ENCODE measurements around the gene TPBG.
"Not testable (repeated sequence)": the region's sequence is repeated elsewhere in the genome, so short reads cannot be mapped to it uniquely, and the experiment has no call there.

TPBG gene

GRCh38 chr6:82381278-82381677, 17.7 kb downstream of the TPBG start:
- H3K27me3 ChIP-seq (ENCODE audit: control insufficient read depth, insufficient read depth, low read length), result no peaks in the 10 kb centered on the region
- H3K4me3 ChIP-seq (ENCODE audit: low read depth, low read length), result no peak overlapping the region
- H3K4me2 ChIP-seq (ENCODE audit: low read length), result no peak overlapping the region
- H3K9ac ChIP-seq, result no peak overlapping the region
- H3K27ac ChIP-seq, result no peak overlapping the region
- no peaks in the 10 kb centered on the region for H3K36me3 ChIP-seq (ENCODE audit: control insufficient read depth, insufficient read depth, low read length)
- TF ChIP-seq CTCF (IDR thresholded peaks at IDR 0.05), result no peak
- H3K4me1 ChIP-seq, result no peaks in the 10 kb centered on the region
- H3K9me3 ChIP-seq (ENCODE audit: control insufficient read depth, low read length), result no peaks in the 10 kb centered on the region
- no peaks in the 10 kb centered on the region for H3K79me2 ChIP-seq
- H2AFZ ChIP-seq, result no peak overlapping the region

- no peak overlapping the region for H3K4me2 ChIP-seq (ENCODE audit: low read length)
- H2AFZ ChIP-seq, result no peak overlapping the region
- H3K9ac ChIP-seq, result no peak overlapping the region
- no peaks in the 10 kb centered on the region for H3K27me3 ChIP-seq (ENCODE audit: control insufficient read depth, insufficient read depth, low read length)
- no peak overlapping the region for H3K27ac ChIP-seq
- H3K79me2 ChIP-seq, result no peaks in the 10 kb centered on the region
- no peaks in the 10 kb centered on the region for H3K36me3 ChIP-seq (ENCODE audit: control insufficient read depth, insufficient read depth, low read length)
- H3K4me3 ChIP-seq (ENCODE audit: low read depth, low read length), result no peak overlapping the region
- H3K4me1 ChIP-seq, result no peaks in the 10 kb centered on the region
- TF ChIP-seq CTCF (IDR thresholded peaks at IDR 0.05), result no peak
- H3K9me3 ChIP-seq (ENCODE audit: control insufficient read depth, low read length), result no peaks in the 10 kb centered on the region
Observed at GRCh38 chr6:82385102-82385501, 21.5 kb downstream of the TPBG start.

- no peak for TF ChIP-seq CTCF (IDR thresholded peaks at IDR 0.05)
- H3K27me3 ChIP-seq (ENCODE audit: control insufficient read depth, insufficient read depth, low read length), result no peaks in the 10 kb centered on the region
Observed at GRCh38 chr6:82385546-82385945, 21.9 kb downstream of the TPBG start.

GRCh38 chr6:82385961-82386360, 22.3 kb downstream of the TPBG start:
- H3K9me3 ChIP-seq (ENCODE audit: control insufficient read depth, low read length), result no peaks in the 10 kb centered on the region
- no peak for TF ChIP-seq CTCF (IDR thresholded peaks at IDR 0.05)
- no peak overlapping the region for H3K4me2 ChIP-seq (ENCODE audit: low read length)
- H3K27ac ChIP-seq, result no peak overlapping the region
- H3K79me2 ChIP-seq, result no peaks in the 10 kb centered on the region
- no peaks in the 10 kb centered on the region for H3K36me3 ChIP-seq (ENCODE audit: control insufficient read depth, insufficient read depth, low read length)
- no peak overlapping the region for H3K4me3 ChIP-seq (ENCODE audit: low read depth, low read length)
- no peak overlapping the region for H2AFZ ChIP-seq
- no peaks in the 10 kb centered on the region for H3K27me3 ChIP-seq (ENCODE audit: control insufficient read depth, insufficient read depth, low read length)
- no peaks in the 10 kb centered on the region for H3K4me1 ChIP-seq
- H3K9ac ChIP-seq, result no peak overlapping the region

More at GRCh38 chr6:82385546-82385945, 21.9 kb downstream of the TPBG start:
- H3K36me3 ChIP-seq (ENCODE audit: control insufficient read depth, insufficient read depth, low read length), result no peaks in the 10 kb centered on the region
- H3K9ac ChIP-seq, result no peak overlapping the region
- no peak overlapping the region for H3K4me2 ChIP-seq (ENCODE audit: low read length)
- H3K4me1 ChIP-seq, result no peaks in the 10 kb centered on the region
- no peak overlapping the region for H3K4me3 ChIP-seq (ENCODE audit: low read depth, low read length)
- H3K79me2 ChIP-seq, result no peaks in the 10 kb centered on the region
- H3K9me3 ChIP-seq (ENCODE audit: control insufficient read depth, low read length), result no peaks in the 10 kb centered on the region
- H2AFZ ChIP-seq, result no peak overlapping the region
- H3K27ac ChIP-seq, result no peak overlapping the region

GRCh38 chr6:82394770-82395169, 31.2 kb downstream of the TPBG start:
- H3K27ac ChIP-seq; H2AFZ ChIP-seq; H3K9me3 ChIP-seq (ENCODE audit: control insufficient read depth, low read length); H3K4me3 ChIP-seq (ENCODE audit: low read depth, low read length); H3K4me2 ChIP-seq (ENCODE audit: low read length); H3K27me3 ChIP-seq (ENCODE audit: control insufficient read depth, insufficient read depth, low read length); H3K79me2 ChIP-seq; H3K36me3 ChIP-seq (ENCODE audit: control insufficient read depth, insufficient read depth, low read length); H3K9ac ChIP-seq; H3K4me1 ChIP-seq: not testable (repeated sequence)
